ENCODE results near the gene DYNC1H1.

DNA sequence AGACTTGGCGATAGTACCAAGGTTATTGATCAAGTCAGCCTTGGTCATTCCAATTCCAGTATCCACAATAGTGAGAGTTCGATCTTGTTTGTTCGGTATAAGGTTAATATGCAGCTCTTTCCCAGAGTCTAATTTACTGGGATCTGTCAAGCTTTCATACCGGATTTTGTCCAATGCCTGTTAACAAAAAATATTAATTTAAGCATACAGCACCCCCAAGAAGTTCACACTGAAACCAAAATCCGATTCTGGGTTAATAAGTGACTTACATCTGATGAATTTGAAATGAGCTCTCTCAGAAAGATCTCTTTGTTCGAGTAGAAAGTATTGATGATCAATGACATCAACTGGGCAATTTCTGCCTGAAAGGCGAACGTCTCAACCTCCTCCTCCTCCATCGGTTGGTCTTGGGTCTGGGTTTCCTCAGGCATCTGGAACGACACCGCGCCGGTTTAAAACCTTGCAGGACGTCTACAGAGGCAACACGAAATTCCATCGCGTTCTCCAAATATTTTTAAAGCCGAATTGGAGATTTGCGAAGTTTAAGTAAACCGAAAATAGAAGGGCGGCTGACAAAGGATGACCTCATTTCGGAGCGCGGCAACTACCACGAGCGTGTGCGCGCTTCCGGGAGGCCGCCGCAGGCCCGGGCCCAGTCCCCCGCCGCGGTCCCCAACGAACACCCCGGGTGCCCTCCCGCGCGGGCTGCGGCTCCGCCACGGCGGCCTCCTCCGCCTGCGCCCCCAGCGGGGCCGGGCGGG, 121.8 kb downstream of the DYNC1H1 start:
- TF ChIP-seq CTCF (conservative IDR thresholded peaks at IDR 0.05; ENCODE audit: low read depth, low read length): no peak
- TF ChIP-seq EZH2 (IDR thresholded peaks at IDR 0.05; ENCODE audit: borderline replicate concordance, low read depth, low read length, poor library complexity, severe bottlenecking): no peak
